NCI-H446 (cell line): ENCODE measurements around the gene FRK.
"Not testable (repeated sequence)": the region's sequence is repeated elsewhere in the genome, so short reads cannot be mapped to it uniquely, and the experiment has no call there.

ENCODE experiments used
- DNase-seq, 2 experiments: peaks; one replicate each; lab custom pipeline; 2025; lab: John Stamatoyannopoulos, UW

FRK gene

GRCh38 chr6:115944829-115945228 is 115.9 kb downstream of the FRK start:
- not testable (repeated sequence) for DNase-seq

- not testable (repeated sequence) for DNase-seq
Measured at GRCh38 chr6:115937502-115937901, 123.2 kb downstream of the FRK start.

- DNase-seq, result no peak
Measured at GRCh38 chr6:115935361-115935760, 125.3 kb downstream of the FRK start.

GRCh38 chr6:115934829-115935228 is 125.9 kb downstream of the FRK start:
- DNase-seq, result no peak

GRCh38 chr6:115934145-115934544 is 126.5 kb downstream of the FRK start:
- DNase-seq, result no peak

- peak; percentile 13 to 72 for DNase-seq
Measured at GRCh38 chr6:115932481-115932880, 128.2 kb downstream of the FRK start.

GRCh38 chr6:115928000-115928399 is 132.7 kb downstream of the FRK start:
- not testable (repeated sequence) for DNase-seq

GRCh38 chr6:115922971-115923370 is 137.7 kb downstream of the FRK start:
- no peak for DNase-seq

- DNase-seq, result no peak
Measured at GRCh38 chr6:115914098-115914497, 146.6 kb downstream of the FRK start.

- peak in 1 of 2 experiments; percentile 63 for DNase-seq
Measured at GRCh38 chr6:115909923-115910546, 150.7 kb downstream of the FRK start.

GRCh38 chr6:115908906-115909559 is 151.7 kb downstream of the FRK start:
- no peak for DNase-seq

- DNase-seq, result no peak
Measured at GRCh38 chr6:115905471-115905870, 155.2 kb downstream of the FRK start.

GRCh38 chr6:115902436-115902835 is 158.3 kb downstream of the FRK start:
- DNase-seq, result peak; percentile 17 to 72

- peak; percentile 24 to 79 for DNase-seq
Measured at GRCh38 chr6:115901896-115902295, 158.8 kb downstream of the FRK start.

GRCh38 chr6:115899730-115900282 is 160.9 kb downstream of the FRK start:
- DNase-seq, result no peak

- no peak for DNase-seq
Measured at GRCh38 chr6:115898246-115898645, 162.4 kb downstream of the FRK start.

GRCh38 chr6:115896538-115897129 is 164.1 kb downstream of the FRK start:
- DNase-seq, result peak; percentile 10 to 68

GRCh38 chr6:115894426-115894992 is 166.2 kb downstream of the FRK start:
- no peak for DNase-seq

GRCh38 chr6:115891750-115892149 is 168.9 kb downstream of the FRK start:
- no peak for DNase-seq

- no peak for DNase-seq
Measured at GRCh38 chr6:115891111-115891669, 169.5 kb downstream of the FRK start.

GRCh38 chr6:115890238-115890637 is 170.5 kb downstream of the FRK start:
- DNase-seq, result no peak
